ENCODE data around the gene ZFP1.

The ZFP1 gene

DNA sequence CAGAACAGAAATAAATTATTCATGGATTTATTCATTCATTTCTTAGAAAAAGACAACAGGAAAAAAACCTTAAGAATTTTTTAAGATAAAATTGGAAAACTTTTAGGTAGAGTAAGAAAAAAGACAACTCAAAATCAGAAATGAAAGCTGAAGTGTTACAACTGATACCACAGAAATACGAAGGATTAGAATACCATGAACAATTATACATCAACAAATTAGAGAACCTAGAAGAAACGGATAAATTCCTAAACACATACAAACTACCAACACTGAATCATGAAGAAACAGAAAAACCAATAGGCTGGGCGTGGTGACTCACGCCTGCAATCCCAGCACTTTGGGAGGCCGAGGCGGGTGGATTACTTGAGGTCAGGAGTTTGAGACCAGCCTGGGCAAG lies 30.9 kb downstream of the ZFP1 start (continued):
- TF ChIP-seq, protein P1, sequence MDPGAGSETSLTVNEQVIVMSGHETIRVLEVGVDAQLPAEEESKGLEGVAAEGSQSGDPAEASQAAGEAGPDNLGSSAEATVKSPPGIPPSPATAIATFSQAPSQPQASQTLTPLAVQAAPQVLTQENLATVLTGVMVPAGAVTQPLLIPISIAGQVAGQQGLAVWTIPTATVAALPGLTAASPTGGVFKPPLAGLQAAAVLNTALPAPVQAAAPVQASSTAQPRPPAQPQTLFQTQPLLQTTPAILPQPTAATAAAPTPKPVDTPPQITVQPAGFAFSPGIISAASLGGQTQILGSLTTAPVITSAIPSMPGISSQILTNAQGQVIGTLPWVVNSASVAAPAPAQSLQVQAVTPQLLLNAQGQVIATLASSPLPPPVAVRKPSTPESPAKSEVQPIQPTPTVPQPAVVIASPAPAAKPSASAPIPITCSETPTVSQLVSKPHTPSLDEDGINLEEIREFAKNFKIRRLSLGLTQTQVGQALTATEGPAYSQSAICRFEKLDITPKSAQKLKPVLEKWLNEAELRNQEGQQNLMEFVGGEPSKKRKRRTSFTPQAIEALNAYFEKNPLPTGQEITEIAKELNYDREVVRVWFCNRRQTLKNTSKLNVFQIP (CRISPR knock-in tag; IDR thresholded peaks at IDR 0.05; ENCODE audit: borderline replicate concordance, low read depth), result no peak
- no peak for TF ChIP-seq ZNF565 (CRISPR knock-in tag; conservative IDR thresholded peaks at IDR 0.05; ENCODE audit: low read depth)

DNA sequence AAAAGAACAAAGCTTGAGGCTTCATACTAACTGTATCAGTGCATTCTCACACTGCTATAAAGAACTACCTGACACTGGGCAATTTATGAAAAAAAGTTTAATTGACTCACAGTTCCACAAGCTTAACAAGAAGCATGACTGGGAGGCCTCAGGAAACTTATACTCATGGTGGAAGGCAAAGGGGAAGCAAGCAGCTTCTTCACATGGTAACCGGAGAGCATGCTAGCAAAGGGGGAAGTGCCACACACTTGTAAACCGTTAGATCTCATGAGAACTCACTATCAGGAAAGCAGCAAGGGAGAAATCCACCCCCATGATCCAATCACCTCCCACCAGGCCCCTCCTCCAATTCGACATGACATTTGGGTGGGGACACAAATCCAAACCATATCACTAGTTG lies 33.3 kb downstream of the ZFP1 start:
- no peak for ATAC-seq

DNA sequence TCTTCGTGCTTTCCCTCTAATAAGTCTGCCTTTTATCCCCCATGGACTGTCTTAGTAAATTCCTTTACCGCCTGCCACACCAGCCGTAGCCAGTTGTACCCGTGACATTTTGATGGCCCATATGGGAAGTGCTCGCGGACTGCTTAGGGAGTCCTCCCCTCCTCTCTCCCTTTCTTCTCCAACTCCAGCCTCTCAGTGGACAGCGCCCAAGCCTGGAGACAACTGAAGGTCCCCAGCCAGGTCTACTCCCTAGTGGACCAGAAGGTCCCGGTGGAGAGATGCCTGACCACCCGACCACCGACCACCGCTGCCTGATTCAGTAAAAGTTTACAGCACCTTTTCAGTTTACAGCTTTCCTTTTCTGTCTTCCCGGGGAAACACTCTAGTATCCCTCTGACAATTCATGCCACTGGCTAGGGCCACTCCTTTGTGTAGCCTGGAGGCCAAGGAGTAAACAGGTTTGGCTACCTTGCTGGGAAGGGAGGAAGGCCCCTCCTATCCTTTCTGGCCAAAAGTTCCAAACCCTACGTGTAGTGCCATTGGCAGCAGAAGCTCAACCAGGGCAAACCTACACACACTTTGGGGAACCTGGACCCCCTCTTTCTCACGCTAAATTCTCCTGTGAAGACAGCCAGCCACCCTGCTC lies 40.6 kb downstream of the ZFP1 start:
- ATAC-seq, result no peak

More for the DNA sequence above, 33.3 kb downstream of the ZFP1 start:
- no peak for TF ChIP-seq RARB (CRISPR knock-in tag; IDR thresholded peaks at IDR 0.05)
- no peak for TF ChIP-seq ZNF70 (CRISPR knock-in tag; IDR thresholded peaks at IDR 0.05)
- no peak for TF ChIP-seq ISL1 (CRISPR knock-in tag; IDR thresholded peaks at IDR 0.05)
- no peak for TF ChIP-seq ESRRG (CRISPR knock-in tag; IDR thresholded peaks at IDR 0.05)
- no peak for TF ChIP-seq ZC3H10 (CRISPR knock-in tag; IDR thresholded peaks at IDR 0.05)
- TF ChIP-seq PPARA (CRISPR knock-in tag; IDR thresholded peaks at IDR 0.05; ENCODE audit: borderline replicate concordance), result no peak
- no peak for TF ChIP-seq ZFP30 (CRISPR knock-in tag; IDR thresholded peaks at IDR 0.05)
- no peak for TF ChIP-seq SNAI2 (CRISPR knock-in tag; IDR thresholded peaks at IDR 0.05)
- TF ChIP-seq, protein P2, sequence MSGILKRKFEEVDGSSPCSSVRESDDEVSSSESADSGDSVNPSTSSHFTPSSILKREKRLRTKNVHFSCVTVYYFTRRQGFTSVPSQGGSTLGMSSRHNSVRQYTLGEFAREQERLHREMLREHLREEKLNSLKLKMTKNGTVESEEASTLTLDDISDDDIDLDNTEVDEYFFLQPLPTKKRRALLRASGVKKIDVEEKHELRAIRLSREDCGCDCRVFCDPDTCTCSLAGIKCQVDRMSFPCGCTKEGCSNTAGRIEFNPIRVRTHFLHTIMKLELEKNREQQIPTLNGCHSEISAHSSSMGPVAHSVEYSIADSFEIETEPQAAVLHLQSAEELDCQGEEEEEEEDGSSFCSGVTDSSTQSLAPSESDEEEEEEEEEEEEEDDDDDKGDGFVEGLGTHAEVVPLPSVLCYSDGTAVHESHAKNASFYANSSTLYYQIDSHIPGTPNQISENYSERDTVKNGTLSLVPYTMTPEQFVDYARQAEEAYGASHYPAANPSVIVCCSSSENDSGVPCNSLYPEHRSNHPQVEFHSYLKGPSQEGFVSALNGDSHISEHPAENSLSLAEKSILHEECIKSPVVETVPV (CRISPR knock-in tag; IDR thresholded peaks at IDR 0.05), result no peak
- no peak for TF ChIP-seq ZFP3 (CRISPR knock-in tag; IDR thresholded peaks at IDR 0.05)
- TF ChIP-seq, protein P3, sequence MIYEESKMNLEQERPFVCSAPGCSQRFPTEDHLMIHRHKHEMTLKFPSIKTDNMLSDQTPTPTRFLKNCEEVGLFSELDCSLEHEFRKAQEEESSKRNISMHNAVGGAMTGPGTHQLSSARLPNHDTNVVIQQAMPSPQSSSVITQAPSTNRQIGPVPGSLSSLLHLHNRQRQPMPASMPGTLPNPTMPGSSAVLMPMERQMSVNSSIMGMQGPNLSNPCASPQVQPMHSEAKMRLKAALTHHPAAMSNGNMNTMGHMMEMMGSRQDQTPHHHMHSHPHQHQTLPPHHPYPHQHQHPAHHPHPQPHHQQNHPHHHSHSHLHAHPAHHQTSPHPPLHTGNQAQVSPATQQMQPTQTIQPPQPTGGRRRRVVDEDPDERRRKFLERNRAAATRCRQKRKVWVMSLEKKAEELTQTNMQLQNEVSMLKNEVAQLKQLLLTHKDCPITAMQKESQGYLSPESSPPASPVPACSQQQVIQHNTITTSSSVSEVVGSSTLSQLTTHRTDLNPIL (CRISPR knock-in tag; IDR thresholded peaks at IDR 0.05; ENCODE audit: low read depth), result no peak
- TF ChIP-seq, protein P4, sequence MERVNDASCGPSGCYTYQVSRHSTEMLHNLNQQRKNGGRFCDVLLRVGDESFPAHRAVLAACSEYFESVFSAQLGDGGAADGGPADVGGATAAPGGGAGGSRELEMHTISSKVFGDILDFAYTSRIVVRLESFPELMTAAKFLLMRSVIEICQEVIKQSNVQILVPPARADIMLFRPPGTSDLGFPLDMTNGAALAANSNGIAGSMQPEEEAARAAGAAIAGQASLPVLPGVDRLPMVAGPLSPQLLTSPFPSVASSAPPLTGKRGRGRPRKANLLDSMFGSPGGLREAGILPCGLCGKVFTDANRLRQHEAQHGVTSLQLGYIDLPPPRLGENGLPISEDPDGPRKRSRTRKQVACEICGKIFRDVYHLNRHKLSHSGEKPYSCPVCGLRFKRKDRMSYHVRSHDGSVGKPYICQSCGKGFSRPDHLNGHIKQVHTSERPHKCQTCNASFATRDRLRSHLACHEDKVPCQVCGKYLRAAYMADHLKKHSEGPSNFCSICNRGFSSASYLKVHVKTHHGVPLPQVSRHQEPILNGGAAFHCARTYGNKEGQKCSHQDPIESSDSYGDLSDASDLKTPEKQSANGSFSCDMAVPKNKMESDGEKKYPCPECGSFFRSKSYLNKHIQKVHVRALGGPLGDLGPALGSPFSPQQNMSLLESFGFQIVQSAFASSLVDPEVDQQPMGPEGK (CRISPR knock-in tag; IDR thresholded peaks at IDR 0.05; ENCODE audit: borderline replicate concordance), result no peak
- TF ChIP-seq, protein P1 (CRISPR knock-in tag; IDR thresholded peaks at IDR 0.05; ENCODE audit: borderline replicate concordance, low read depth), result no peak
- no peak for TF ChIP-seq GLIS3 (CRISPR knock-in tag; IDR thresholded peaks at IDR 0.05)
- no peak for TF ChIP-seq TOX (CRISPR knock-in tag; IDR thresholded peaks at IDR 0.05; ENCODE audit: borderline replicate concordance)
- no peak for TF ChIP-seq CSDC2 (CRISPR knock-in tag; IDR thresholded peaks at IDR 0.05)
- TF ChIP-seq, protein P5, sequence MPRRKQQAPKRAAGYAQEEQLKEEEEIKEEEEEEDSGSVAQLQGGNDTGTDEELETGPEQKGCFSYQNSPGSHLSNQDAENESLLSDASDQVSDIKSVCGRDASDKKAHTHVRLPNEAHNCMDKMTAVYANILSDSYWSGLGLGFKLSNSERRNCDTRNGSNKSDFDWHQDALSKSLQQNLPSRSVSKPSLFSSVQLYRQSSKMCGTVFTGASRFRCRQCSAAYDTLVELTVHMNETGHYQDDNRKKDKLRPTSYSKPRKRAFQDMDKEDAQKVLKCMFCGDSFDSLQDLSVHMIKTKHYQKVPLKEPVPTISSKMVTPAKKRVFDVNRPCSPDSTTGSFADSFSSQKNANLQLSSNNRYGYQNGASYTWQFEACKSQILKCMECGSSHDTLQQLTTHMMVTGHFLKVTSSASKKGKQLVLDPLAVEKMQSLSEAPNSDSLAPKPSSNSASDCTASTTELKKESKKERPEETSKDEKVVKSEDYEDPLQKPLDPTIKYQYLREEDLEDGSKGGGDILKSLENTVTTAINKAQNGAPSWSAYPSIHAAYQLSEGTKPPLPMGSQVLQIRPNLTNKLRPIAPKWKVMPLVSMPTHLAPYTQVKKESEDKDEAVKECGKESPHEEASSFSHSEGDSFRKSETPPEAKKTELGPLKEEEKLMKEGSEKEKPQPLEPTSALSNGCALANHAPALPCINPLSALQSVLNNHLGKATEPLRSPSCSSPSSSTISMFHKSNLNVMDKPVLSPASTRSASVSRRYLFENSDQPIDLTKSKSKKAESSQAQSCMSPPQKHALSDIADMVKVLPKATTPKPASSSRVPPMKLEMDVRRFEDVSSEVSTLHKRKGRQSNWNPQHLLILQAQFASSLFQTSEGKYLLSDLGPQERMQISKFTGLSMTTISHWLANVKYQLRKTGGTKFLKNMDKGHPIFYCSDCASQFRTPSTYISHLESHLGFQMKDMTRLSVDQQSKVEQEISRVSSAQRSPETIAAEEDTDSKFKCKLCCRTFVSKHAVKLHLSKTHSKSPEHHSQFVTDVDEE (CRISPR knock-in tag; IDR thresholded peaks at IDR 0.05), result no peak

More for the DNA sequence above, 40.6 kb downstream of the ZFP1 start:
- TF ChIP-seq OSR1 (CRISPR knock-in tag; IDR thresholded peaks at IDR 0.05) (no peak), RARB (CRISPR knock-in tag; IDR thresholded peaks at IDR 0.05) (no peak), ESRRG (CRISPR knock-in tag; IDR thresholded peaks at IDR 0.05) (no peak), GLIS3 (CRISPR knock-in tag; IDR thresholded peaks at IDR 0.05) (no peak)
